NCI-H82 (cell line): ENCODE data around the gene HHIP.

ENCODE experiments used
- DNase-seq: peaks from one replicate; lab custom pipeline; 2025; lab: John Stamatoyannopoulos, UW

Gene HHIP

GRCh38 chr4:144709793-144710525 is 64.0 kb downstream of the HHIP start:
- no peak for DNase-seq

GRCh38 chr4:144710526-144710912 is 64.6 kb downstream of the HHIP start:
- DNase-seq = no peak

- no peak for DNase-seq
Observed at GRCh38 chr4:144711700-144712456, 65.9 kb downstream of the HHIP start.

GRCh38 chr4:144712775-144713174 is 66.8 kb downstream of the HHIP start:
- no peak for DNase-seq

- DNase-seq = no peak
Observed at GRCh38 chr4:144714166-144714565, 68.2 kb downstream of the HHIP start.

- no peak for DNase-seq
Observed at GRCh38 chr4:144715230-144715629, 69.3 kb downstream of the HHIP start.

GRCh38 chr4:144716778-144717177 is 70.8 kb downstream of the HHIP start:
- no peak for DNase-seq

GRCh38 chr4:144718958-144719512 is 73.1 kb downstream of the HHIP start:
- DNase-seq = no peak

GRCh38 chr4:144720491-144720890 is 74.5 kb downstream of the HHIP start:
- DNase-seq = no peak

- no peak for DNase-seq
Observed at GRCh38 chr4:144721994-144722393, 76.0 kb downstream of the HHIP start.

GRCh38 chr4:144723471-144723870 is 77.5 kb downstream of the HHIP start:
- DNase-seq = peak; percentile 2

GRCh38 chr4:144729175-144729574 is 83.2 kb downstream of the HHIP start:
- DNase-seq = no peak

GRCh38 chr4:144732584-144733428 is 86.8 kb downstream of the HHIP start:
- DNase-seq = no peak

GRCh38 chr4:144733566-144733965 is 87.6 kb downstream of the HHIP start:
- no peak for DNase-seq

GRCh38 chr4:144734522-144734921 is 88.6 kb downstream of the HHIP start:
- no peak for DNase-seq

- DNase-seq = no peak
Observed at GRCh38 chr4:144738649-144739048, 92.7 kb downstream of the HHIP start.

- no peak for DNase-seq
Observed at GRCh38 chr4:144739511-144740033, 93.6 kb downstream of the HHIP start.

GRCh38 chr4:144740316-144740715 is 94.4 kb downstream of the HHIP start:
- DNase-seq = no peak

GRCh38 chr4:144748814-144749555 is 103.0 kb downstream of the HHIP start:
- DNase-seq = no peak

GRCh38 chr4:144750348-144750747 is 104.4 kb downstream of the HHIP start:
- DNase-seq = no peak
